Stimulated activated CD8-positive, alpha-beta memory T cell treated with anti-CD3 and anti-CD28 coated beads, Interleukin-4, amount 100 ng/mL, for 24 hours (primary cell): ENCODE data around the gene RNF17.
A peak's percentile ranks its signal among the peaks of the same experiment; 100 is the strongest.

Experiments used
- DNase-seq: peaks from one replicate; pipeline ENCODE4 v3.0.0-alpha.2; 2020; ENCODE audit warnings: low read depth

Gene RNF17

GRCh38 chr13:24899601-24900000 lies 135.6 kb downstream of the RNF17 start:
- no peak for DNase-seq

- no peak for DNase-seq
Observed at GRCh38 chr13:24900507-24900906, 136.5 kb downstream of the RNF17 start.

GRCh38 chr13:24905242-24905641 lies 141.3 kb downstream of the RNF17 start:
- DNase-seq = no peak

GRCh38 chr13:24906268-24906667 lies 142.3 kb downstream of the RNF17 start:
- no peak for DNase-seq

GRCh38 chr13:24910502-24911132 lies 146.6 kb downstream of the RNF17 start:
- DNase-seq = no peak

- DNase-seq = no peak
Observed at GRCh38 chr13:24911133-24911908, 147.4 kb downstream of the RNF17 start.

- DNase-seq = no peak
Observed at GRCh38 chr13:24916464-24916863, 152.5 kb downstream of the RNF17 start.

- no peak for DNase-seq
Observed at GRCh38 chr13:24921003-24921402, 157.0 kb downstream of the RNF17 start.

- DNase-seq = no peak
Observed at GRCh38 chr13:24921881-24922280, 157.9 kb downstream of the RNF17 start.

- DNase-seq = no peak
Observed at GRCh38 chr13:24922387-24922744, 158.4 kb downstream of the RNF17 start.

GRCh38 chr13:24922745-24923591 lies 159.0 kb downstream of the RNF17 start:
- peak; percentile 92 for DNase-seq

GRCh38 chr13:24925318-24926231 lies 161.6 kb downstream of the RNF17 start:
- DNase-seq = no peak

GRCh38 chr13:24927810-24928404 lies 163.9 kb downstream of the RNF17 start:
- DNase-seq = no peak

- no peak for DNase-seq
Observed at GRCh38 chr13:24929196-24929595, 165.2 kb downstream of the RNF17 start.
